H1 (cell line): ENCODE results near the gene MYLK4. TPM values are rescaled to one million over a fixed set of nuclear protein-coding genes. Genes with fewer than 3 reads are reported as not detected.

ENCODE experiments used
- ATF3 ChIP-seq: IDR thresholded peaks from 2 replicates; pipeline ENCODE4 v1.6.1; 2011; ENCODE audit warnings: low read depth, mild to moderate bottlenecking, low read length; ENCODE audit not compliant: insufficient read depth
- polyA plus RNA-seq, 7 experiments: library from polyadenylated mRNA; depleted of rRNA in 3 of 7; stranded (reverse) in 5 of 7; unstranded in 2 of 7; fragments of >200 nt in 5 of 7; fragments of 200-250 nt in 2 of 7; gene quantifications; 1 replicate in 5 of 7; 2 replicates in 1 of 7; 4 replicates in 1 of 7; pipeline versions ENCODE4 v1.2.1 to v1.2.3, GENCODE V29; 2011 to 2013; ENCODE audit warnings: missing spikeins in 2 of 7, mixed read lengths in 2 of 7
- total RNA-seq: library from RNA; stranded (reverse); fragmentation: NEBNext Ultra II Directional; extraction: Animal tissue kit (Norgen Biotek cat#: 25700); gene quantifications from 2 replicates; pipeline ENCODE4 v1.2.1, GENCODE V29; 2021

Gene MYLK4
- total and polyA plus RNA-seq, 2 of the 8 experiments (the other 6 are each of a cell fraction or from before 2014, with no cell fraction given) = 0.11 to 0.17 TPM

GRCh38 chr6:2782825-2783187, 32.1 kb upstream of the MYLK4 start (continued):
- TF ChIP-seq ATF3 = no peak
